GM19043 (cell line): ENCODE measurements around the gene DDX11.
"Not testable (repeated sequence)": the region's sequence is repeated elsewhere in the genome, so short reads cannot be mapped to it uniquely, and the experiment has no call there.

Source experiments
- ATAC-seq: cut with Tn5 transposase; IDR thresholded peaks from one replicate; pipeline ENCODE4 v1.9.1; 2021; ENCODE audit warnings: low read depth; ENCODE audit not compliant: unreplicated experiment

DDX11 gene

DNA sequence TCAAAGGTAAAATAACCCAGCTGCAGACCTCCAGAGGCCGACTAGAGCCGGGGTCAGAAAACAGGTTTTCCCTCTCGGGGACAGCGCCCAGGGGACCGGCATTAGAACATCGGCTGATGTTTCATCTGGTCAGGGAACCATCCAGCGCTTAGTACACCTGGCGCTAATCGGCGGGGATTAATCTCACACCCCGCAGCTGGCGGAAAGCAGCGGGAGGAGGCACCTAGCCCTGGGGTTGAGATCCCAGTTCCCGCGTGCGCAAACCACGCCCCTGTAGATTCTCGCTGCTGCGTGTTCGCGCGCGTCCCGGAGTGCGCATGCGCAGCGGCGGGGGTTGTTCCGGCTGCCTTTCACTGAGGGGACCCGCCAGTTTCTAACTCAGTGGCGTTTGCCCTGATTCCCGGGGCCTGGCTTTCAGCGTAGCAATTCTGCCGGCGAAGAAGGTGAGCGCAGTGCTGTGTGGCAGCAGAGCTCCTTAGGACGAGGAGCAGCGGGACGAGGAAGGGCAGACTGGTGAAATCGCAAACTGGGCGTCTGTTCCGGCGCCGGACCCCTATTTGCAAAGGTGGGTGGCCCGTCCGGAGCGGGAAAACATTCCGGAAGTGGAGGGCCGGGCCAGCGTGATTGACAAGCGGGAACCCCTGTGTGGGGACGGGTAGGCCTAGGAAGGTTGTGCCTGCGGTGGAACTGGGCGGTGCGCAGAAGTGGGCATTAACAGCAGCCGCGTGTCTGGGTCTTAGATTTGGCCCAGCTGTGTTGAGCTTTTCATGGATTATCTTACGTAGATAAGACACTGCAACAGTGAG is at the start of gene DDX11:
Gene DDX11 (plus strand): TSS at position 334 of the 806 bp plus-strand sequence. CDS start 4,534 bp downstream, outside the sequence.
- ATAC-seq = peak; percentile 89

DNA sequence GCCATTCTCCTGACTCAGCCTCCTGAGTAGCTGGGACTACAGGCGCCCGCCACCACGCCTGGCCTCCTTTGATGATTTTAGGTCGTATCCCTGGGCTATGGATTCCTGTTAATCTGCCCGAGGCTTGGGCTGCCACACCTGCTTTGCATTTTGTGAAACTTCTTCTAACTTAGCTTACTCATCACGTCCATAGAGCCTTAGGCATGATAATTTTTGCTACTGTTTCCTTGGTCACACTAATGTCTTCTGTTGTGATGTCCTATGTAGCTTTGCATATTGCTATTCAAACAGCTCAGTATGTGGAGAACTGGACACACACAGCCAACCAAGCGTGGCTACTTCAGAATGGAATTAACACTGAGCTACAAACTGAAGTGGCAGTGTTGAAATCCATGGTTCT is 47.5 kb upstream of the DDX11 start:
- no peak for ATAC-seq

DNA sequence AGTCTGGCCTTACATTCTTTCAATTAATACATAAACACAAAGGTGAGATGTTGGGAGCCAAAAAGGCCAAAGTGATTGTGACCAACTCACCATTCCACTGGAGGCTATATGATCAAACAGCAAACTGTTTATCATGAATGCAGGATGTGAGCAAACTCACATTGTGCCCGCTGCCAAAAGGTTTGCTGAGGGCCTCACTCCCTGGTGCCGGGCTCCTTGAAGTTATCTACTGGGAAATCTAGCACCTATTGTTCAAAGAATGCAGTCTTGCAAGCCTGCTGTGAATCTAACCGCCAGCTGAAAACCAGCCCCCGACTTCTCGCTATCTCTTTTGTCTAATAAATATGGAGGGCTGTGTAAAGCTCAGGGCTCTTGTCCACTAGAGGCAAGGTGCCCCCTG is 46.7 kb upstream of the DDX11 start:
- ATAC-seq = not testable (repeated sequence)

DNA sequence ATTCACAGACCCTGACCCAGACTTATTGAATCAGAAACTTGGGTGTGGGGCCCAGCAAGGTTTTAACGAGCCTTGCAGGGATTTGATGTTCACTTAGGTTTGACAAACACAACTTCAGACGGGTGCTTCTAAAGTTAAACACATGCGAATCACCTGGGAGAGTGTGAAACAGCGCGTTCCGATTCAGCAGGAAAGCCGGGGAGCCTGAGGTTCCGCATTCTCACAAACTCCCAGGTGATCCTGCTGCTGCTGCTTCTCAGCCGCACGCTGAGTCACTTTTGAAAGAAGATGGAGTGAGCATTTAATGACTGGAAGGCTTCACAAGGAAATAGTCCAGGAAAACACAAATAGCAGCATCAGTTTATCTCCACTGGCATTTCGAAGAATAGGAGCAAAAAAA is 44.2 kb upstream of the DDX11 start:
- no peak for ATAC-seq

- no peak for ATAC-seq
Measured at GRCh38 chr12:31029916-31030562, 43.6 kb upstream of the DDX11 start.

DNA sequence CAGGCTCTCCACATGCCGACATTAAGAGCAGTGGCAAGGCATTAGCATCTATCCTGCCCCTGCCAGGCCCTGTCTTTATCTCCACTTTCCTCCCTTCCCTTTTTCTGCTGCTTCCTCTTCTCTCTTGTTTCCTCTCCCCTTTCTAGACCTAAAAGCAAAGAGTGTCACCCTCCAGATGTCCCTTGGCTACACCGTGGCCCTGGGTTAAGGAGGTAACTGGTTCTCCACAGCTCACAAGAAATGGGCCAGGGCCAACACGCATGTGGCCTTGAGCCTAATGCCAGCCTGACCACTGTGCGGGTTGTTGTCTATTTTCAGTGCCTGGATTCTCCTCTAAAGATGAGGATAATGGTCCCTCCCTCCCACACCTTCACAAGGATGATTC is 41.7 kb upstream of the DDX11 start:
- ATAC-seq = no peak

DNA sequence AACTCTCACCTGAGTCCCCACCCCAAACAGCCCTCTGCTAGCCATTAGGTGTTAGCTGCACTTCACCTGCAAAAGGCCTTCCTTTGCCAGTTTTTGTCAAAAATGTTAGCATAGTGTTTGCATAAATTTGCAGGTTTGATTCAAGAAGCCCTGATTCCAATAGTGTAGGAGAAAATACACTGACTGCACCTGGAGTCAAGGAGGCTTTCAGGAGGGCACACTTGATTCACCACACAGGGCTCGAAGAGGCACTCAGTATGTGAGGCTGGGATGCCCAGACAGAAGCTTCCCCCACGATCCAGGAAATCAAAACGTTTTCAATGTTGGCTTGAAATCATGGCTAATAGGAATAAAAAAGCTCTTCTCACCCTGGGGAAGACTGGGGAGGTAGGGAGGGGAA is 40.5 kb upstream of the DDX11 start:
- ATAC-seq = no peak

DNA sequence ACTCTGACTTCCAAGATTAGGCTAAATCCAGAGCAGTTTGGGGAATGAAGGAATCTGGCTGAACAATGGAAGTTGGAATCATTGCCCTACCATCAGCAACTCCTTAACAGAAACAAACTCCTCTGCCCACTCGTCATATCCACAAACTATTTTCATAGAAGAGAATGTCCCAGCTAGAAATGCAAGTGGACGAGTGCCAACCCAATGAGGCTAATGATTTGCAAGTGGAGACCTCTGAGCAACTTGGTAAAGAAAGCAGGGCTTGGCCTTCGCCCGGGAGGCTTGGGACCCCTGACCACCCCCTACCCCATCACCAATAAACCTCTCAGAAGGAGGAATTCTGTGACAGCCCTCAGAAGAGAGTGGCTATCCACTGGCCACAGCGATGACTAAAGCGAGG is 40.0 kb upstream of the DDX11 start:
- no peak for ATAC-seq

DNA sequence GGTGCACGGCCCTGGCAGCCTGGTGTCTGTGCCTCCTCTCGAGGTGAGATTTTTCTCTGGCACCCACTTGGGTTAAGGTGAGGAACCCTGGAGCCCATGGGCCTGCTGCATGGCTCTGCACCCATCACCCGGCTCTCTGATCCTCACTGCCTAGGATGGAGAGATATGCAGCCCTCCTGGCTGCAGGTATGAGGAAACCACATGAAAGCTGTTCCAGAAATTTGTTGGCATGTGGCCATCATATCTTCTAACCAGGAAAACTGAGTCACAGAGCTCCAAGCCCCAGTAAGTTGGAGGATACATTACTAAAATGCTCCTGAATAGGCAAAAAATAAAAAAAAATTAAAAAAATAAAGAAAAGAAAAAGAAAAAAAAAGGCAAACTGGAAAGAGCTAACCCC is 39.3 kb upstream of the DDX11 start:
- ATAC-seq = no peak

GRCh38 chr12:31035226-31035625 is 38.4 kb upstream of the DDX11 start:
- ATAC-seq = no peak

GRCh38 chr12:31035967-31036665 is 37.5 kb upstream of the DDX11 start:
- ATAC-seq = no peak

DNA sequence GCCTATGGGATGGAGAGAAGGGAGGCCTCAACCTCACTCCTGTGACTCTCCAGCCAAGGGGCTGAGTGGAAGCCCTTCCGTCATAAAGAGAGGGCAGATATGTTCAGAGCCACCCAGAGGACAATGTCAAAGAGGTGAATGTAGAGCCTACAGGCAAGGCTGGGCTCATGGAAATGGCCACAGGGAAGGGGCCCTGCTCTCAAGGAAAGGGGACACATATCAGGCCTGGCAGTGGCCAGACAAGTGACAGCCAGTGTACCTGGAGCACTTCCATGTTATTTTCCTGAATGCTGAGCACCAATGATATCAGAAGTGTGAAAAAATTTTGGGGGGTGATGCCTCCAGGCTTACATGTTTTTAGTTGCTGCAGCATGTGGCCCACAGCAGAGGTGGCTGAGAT is 36.6 kb upstream of the DDX11 start:
- ATAC-seq = no peak

- ATAC-seq = no peak
Measured at GRCh38 chr12:31037931-31038330, 35.7 kb upstream of the DDX11 start.

- ATAC-seq = no peak
Measured at GRCh38 chr12:31041033-31041564, 32.6 kb upstream of the DDX11 start.

DNA sequence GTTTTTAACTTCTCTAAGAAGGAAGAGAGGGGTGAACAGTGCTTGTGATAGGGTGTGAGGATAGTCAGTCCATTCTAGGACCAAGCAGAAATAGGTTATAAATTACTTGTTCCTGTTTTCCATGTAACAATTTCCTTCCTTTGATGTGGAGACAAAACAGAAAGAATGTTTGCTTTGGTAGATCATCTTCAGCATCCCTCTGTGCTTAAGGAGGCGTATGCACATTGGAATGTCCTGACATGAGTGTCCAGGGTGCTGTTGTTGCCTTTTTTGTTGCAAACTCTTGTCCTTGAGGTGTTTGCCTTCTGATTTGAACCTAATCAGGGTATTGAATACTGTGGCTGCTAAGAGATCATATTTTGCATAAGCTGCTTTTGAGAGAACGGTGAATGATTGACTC is 23.5 kb upstream of the DDX11 start:
- ATAC-seq = not testable (repeated sequence)

GRCh38 chr12:31050548-31050947 is 23.1 kb upstream of the DDX11 start:
- ATAC-seq = not testable (repeated sequence)

GRCh38 chr12:31051692-31052091 is 22.0 kb upstream of the DDX11 start:
- peak; percentile 58 for ATAC-seq

GRCh38 chr12:31052121-31052520 is 21.5 kb upstream of the DDX11 start:
- peak; percentile 13 for ATAC-seq

DNA sequence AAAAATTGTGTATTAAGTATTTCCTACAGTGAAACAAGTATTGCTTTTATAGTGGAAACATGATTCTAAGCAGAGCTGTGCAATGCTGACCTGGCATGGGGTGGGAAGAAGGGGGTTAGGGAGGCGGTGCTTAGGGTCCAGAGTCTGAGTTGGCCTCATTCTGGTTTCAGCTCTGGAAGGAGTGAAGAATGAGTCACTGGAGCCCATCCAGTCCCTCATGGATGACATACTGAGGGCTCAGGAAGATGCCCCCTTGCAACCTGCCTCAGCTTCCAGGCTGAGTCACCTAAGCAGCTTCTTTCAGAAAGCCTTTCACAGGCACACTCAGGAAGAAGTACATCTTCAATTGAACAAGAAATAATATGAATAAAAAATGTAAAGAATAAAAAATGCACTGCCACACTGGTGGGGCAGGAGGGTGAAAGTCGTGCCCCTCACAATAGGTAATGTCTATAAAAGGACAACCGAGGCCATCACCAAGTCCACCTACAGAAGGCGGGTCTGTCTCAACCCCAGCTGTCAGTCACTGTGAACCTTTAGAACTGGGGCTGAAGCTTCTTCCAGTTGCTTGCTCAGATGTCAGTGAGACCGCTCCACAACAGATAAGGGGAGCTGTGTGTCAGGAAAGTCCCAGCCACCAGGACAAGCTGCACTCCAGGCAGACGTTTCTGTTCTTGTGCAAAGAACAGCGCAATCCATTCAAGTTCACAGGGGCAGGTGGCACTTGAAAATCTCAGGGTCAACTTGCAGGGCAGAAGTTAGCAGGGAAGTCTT is 20.8 kb upstream of the DDX11 start:
- ATAC-seq = not testable (repeated sequence)

DNA sequence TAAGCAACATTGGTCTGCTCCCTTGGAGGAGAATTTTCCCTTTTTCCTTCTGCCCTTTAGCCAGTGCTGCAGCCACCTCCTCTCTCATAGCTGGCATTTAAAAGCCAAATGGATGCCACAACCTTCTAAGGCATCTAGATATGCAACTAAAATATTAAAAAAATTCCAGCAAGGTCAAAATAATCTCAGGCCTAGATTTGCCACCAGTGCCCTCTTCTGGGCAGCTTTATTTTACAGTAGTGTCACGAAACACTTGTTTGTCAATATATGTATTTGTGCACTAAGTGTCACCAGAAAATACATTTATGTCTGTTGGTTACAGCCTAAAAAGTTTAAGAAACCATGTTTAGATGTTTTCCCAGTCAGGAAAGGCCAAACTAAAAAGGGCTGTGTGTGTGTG is 19.7 kb upstream of the DDX11 start:
- ATAC-seq = not testable (repeated sequence)
